Parathyroid adenoma (tissue), 2 donors: ENCODE results near the gene GNGT1.

ENCODE experiments used
- H2AFZ ChIP-seq: fragments of 300-600 bp; sonication (generic); one replicate; pipeline ENCODE4 v1.7.0; 2017; ENCODE audit warnings: antibody characterized with exemption, mild to moderate bottlenecking
- H3K27ac ChIP-seq: fragments of 300-600 bp; sonication (generic); one replicate; pipeline ENCODE4 v1.7.0; 2017
- H3K27me3 ChIP-seq: fragments of 300-600 bp; sonication (generic); one replicate; pipeline ENCODE4 v1.7.0; 2017; ENCODE audit warnings: low read length; ENCODE audit not compliant: control insufficient read depth, insufficient read depth
- H3K36me3 ChIP-seq: fragments of 300-600 bp; sonication (generic); one replicate; pipeline ENCODE4 v1.7.0; 2017; ENCODE audit warnings: low read length; ENCODE audit not compliant: control insufficient read depth, insufficient read depth
- H3K4me1 ChIP-seq: fragments of 300-600 bp; sonication (generic); one replicate; pipeline ENCODE4 v1.7.0; 2017; ENCODE audit warnings: control low read depth
- H3K4me2 ChIP-seq: fragments of 300-600 bp; sonication (generic); one replicate; pipeline ENCODE4 v1.7.0; 2017; ENCODE audit warnings: low read length
- H3K4me3 ChIP-seq: fragments of 300-600 bp; sonication (generic); one replicate; pipeline ENCODE4 v1.7.0; 2017; ENCODE audit warnings: low read depth, low read length
- H3K79me2 ChIP-seq: fragments of 300-600 bp; sonication (generic); one replicate; pipeline ENCODE4 v1.7.0; 2017; ENCODE audit warnings: control low read depth
- H3K9ac ChIP-seq: fragments of 300-600 bp; sonication (generic); one replicate; pipeline ENCODE4 v1.7.0; 2017; ENCODE audit warnings: mild to moderate bottlenecking
- H3K9me3 ChIP-seq: fragments of 300-600 bp; sonication (generic); one replicate; pipeline ENCODE4 v1.7.0; 2017; ENCODE audit warnings: low read length; ENCODE audit not compliant: control insufficient read depth
- CTCF ChIP-seq: fragments of 300-600 bp; sonication (generic); IDR thresholded peaks from one replicate; pipeline ENCODE4 v1.7.0; 2017; ENCODE audit warnings: antibody characterized with exemption, mild to moderate bottlenecking
- donor health status: primary hyperparathyroidism.

GNGT1 gene

GRCh38 chr7:93906267-93906666 is at the start of gene GNGT1:
GNGT1 (plus strand) TSS chr7:93906567; CDS start chr7:93906747, 180 bp downstream.
- no peak within 1 kb of the TSS for H2AFZ ChIP-seq
- H3K27me3 ChIP-seq, result no peaks in the 10 kb centered on the region
- H3K79me2 ChIP-seq, result no peaks in the 10 kb centered on the region
- H3K9ac ChIP-seq, result no peak within 1 kb of the TSS
- no peak within 1 kb of the TSS for H3K27ac ChIP-seq
- TF ChIP-seq CTCF, result no peak
- no peaks in the 10 kb centered on the region for H3K4me1 ChIP-seq
- no peaks in the 10 kb centered on the region for H3K36me3 ChIP-seq
- H3K9me3 ChIP-seq, result no peaks in the 10 kb centered on the region
- no peak within 1 kb of the TSS for H3K4me2 ChIP-seq
- H3K4me3 ChIP-seq, result no peak within 1 kb of the TSS

- H2AFZ ChIP-seq, result no peak overlapping the region
- H3K4me2 ChIP-seq, result no peak overlapping the region
- no peak for TF ChIP-seq CTCF
- H3K27me3 ChIP-seq, result no peaks in the 10 kb centered on the region
- no peaks in the 10 kb centered on the region for H3K4me1 ChIP-seq
- no peaks in the 10 kb centered on the region for H3K79me2 ChIP-seq
- no peaks in the 10 kb centered on the region for H3K36me3 ChIP-seq
- no peak overlapping the region for H3K9ac ChIP-seq
- no peak overlapping the region for H3K4me3 ChIP-seq
- no peaks in the 10 kb centered on the region for H3K9me3 ChIP-seq
- no peak overlapping the region for H3K27ac ChIP-seq
These were observed 47.5 kb upstream of the GNGT1 start for GRCh38 chr7:93858857-93859256.

GRCh38 chr7:93860261-93860660 is 46.1 kb upstream of the GNGT1 start:
- Histone ChIP-seq H3K36me3 (no peaks in the 10 kb centered on the region), H3K9ac (no peak overlapping the region), H3K79me2 (no peaks in the 10 kb centered on the region), H3K4me3 (no peak overlapping the region), H3K9me3 (no peaks in the 10 kb centered on the region), H3K4me1 (no peaks in the 10 kb centered on the region), H3K27me3 (no peaks in the 10 kb centered on the region), H3K27ac (no peak overlapping the region), H2AFZ (no peak overlapping the region), H3K4me2 (no peak overlapping the region)
- TF ChIP-seq CTCF, result no peak

- no peak overlapping the region for H3K4me3 ChIP-seq
- H3K36me3 ChIP-seq, result no peaks in the 10 kb centered on the region
- no peak overlapping the region for H2AFZ ChIP-seq
- H3K27ac ChIP-seq, result no peak overlapping the region
- no peaks in the 10 kb centered on the region for H3K9me3 ChIP-seq
- no peak for TF ChIP-seq CTCF
- H3K79me2 ChIP-seq, result no peaks in the 10 kb centered on the region
- no peaks in the 10 kb centered on the region for H3K4me1 ChIP-seq
- no peaks in the 10 kb centered on the region for H3K27me3 ChIP-seq
- no peak overlapping the region for H3K9ac ChIP-seq
- no peak overlapping the region for H3K4me2 ChIP-seq
These were observed 44.9 kb upstream of the GNGT1 start for GRCh38 chr7:93861325-93861949.

- no peak overlapping the region for H3K9ac ChIP-seq
- no peak overlapping the region for H3K4me2 ChIP-seq
- no peaks in the 10 kb centered on the region for H3K9me3 ChIP-seq
- no peaks in the 10 kb centered on the region for H3K36me3 ChIP-seq
- H2AFZ ChIP-seq, result no peak overlapping the region
- no peaks in the 10 kb centered on the region for H3K27me3 ChIP-seq
- H3K4me3 ChIP-seq, result no peak overlapping the region
- no peaks in the 10 kb centered on the region for H3K79me2 ChIP-seq
- no peak overlapping the region for H3K27ac ChIP-seq
- no peaks in the 10 kb centered on the region for H3K4me1 ChIP-seq
- no peak for TF ChIP-seq CTCF
These were observed 43.7 kb upstream of the GNGT1 start for GRCh38 chr7:93862651-93863050.
